Choroid plexus epithelial cell (primary cell): ENCODE measurements around the gene MLC1.

Source experiments
- DNase-seq: peaks from one replicate; pipeline ENCODE4 v3.0.0-alpha.2; 2010; ENCODE audit warnings: low read depth
- H3K4me3 ChIP-seq: 2 replicates; pipeline ENCODE4 v1.5.1; 2011; ENCODE audit warnings: low read depth, mild to moderate bottlenecking, control low read depth, low read length, moderate library complexity
- TF ChIP-seq, protein P1 (sequence below): conservative IDR thresholded peaks from 2 replicates; pipeline ENCODE4 v1.5.1; 2011; ENCODE audit warnings: low read depth, mild to moderate bottlenecking, control low read depth, inconsistent platforms, low read length, moderate library complexity

Gene MLC1

GRCh38 chr22:50034126-50035081 is 50.8 kb downstream of the MLC1 start:
- TF ChIP-seq, protein P1, sequence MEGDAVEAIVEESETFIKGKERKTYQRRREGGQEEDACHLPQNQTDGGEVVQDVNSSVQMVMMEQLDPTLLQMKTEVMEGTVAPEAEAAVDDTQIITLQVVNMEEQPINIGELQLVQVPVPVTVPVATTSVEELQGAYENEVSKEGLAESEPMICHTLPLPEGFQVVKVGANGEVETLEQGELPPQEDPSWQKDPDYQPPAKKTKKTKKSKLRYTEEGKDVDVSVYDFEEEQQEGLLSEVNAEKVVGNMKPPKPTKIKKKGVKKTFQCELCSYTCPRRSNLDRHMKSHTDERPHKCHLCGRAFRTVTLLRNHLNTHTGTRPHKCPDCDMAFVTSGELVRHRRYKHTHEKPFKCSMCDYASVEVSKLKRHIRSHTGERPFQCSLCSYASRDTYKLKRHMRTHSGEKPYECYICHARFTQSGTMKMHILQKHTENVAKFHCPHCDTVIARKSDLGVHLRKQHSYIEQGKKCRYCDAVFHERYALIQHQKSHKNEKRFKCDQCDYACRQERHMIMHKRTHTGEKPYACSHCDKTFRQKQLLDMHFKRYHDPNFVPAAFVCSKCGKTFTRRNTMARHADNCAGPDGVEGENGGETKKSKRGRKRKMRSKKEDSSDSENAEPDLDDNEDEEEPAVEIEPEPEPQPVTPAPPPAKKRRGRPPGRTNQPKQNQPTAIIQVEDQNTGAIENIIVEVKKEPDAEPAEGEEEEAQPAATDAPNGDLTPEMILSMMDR, result no peak
- no peak overlapping the region for H3K4me3 ChIP-seq
- DNase-seq, result peak; percentile 52

- TF ChIP-seq, protein P1, result no peak
- no peak overlapping the region for H3K4me3 ChIP-seq
- no peak for DNase-seq
Observed at GRCh38 chr22:50032941-50033601, 52.2 kb downstream of the MLC1 start.

- no peak overlapping the region for H3K4me3 ChIP-seq
- no peak for DNase-seq
- TF ChIP-seq, protein P1, result no peak
Observed at GRCh38 chr22:50032109-50032871, 52.9 kb downstream of the MLC1 start.

GRCh38 chr22:50031189-50032091 is 53.8 kb downstream of the MLC1 start:
- no peak for DNase-seq
- no peak overlapping the region for H3K4me3 ChIP-seq

GRCh38 chr22:50030297-50031188 is 54.7 kb downstream of the MLC1 start:
- TF ChIP-seq, protein P1, result peak; percentile 84

More at GRCh38 chr22:50031189-50032091, 53.8 kb downstream of the MLC1 start:
- TF ChIP-seq, protein P1, result no peak

More at GRCh38 chr22:50030297-50031188, 54.7 kb downstream of the MLC1 start:
- DNase-seq, result peak; percentile 70
- no peak overlapping the region for H3K4me3 ChIP-seq
